Natural killer cell (primary cell): ENCODE measurements around the gene DRD2. TPM values are rescaled to one million over a fixed set of nuclear protein-coding genes. Genes with fewer than 3 reads are reported as not detected.

ENCODE experiments used
- ATAC-seq, 3 donors: fragments of 150-1000 bp in 2 of 3; fragments of 200-7000 bp in 1 of 3; cut with Tn5 transposase; 1 replicate in 1 of 3; 2 replicates in 2 of 3; pipeline ENCODE4 v1.10.0; 2021; ENCODE audit warnings: mild to moderate bottlenecking in 2 of 3, moderate library complexity in 2 of 3
- DNase-seq, 2 donors: peaks; one replicate each; pipeline versions ENCODE4 v3.0.0 to v3.0.0-alpha.2; 2013 to 2021; ENCODE audit warnings: mixed read lengths in 1 of 2
- H3K27ac ChIP-seq: one replicate; pipeline ENCODE4 v1.5.1; 2013; ENCODE audit warnings: mild to moderate bottlenecking, low read length
- H3K27me3 ChIP-seq: one replicate; pipeline ENCODE4 v1.6.1; 2013; ENCODE audit warnings: low read length; ENCODE audit not compliant: control insufficient read depth, insufficient read depth
- H3K36me3 ChIP-seq: one replicate; pipeline ENCODE4 v1.6.1; 2013; ENCODE audit warnings: low read length; ENCODE audit not compliant: control insufficient read depth, insufficient read depth
- H3K4me1 ChIP-seq: one replicate; pipeline ENCODE4 v1.6.1; 2013; ENCODE audit warnings: low read length; ENCODE audit not compliant: control insufficient read depth, insufficient read depth
- H3K4me3 ChIP-seq: one replicate; pipeline ENCODE4 v1.5.1; 2013; ENCODE audit warnings: low read length
- H3K9me3 ChIP-seq: one replicate; pipeline ENCODE4 v1.6.1; 2013; ENCODE audit warnings: low read length; ENCODE audit not compliant: control insufficient read depth, insufficient read depth
- H3K27ac Mint-ChIP-seq, 2 donors: one replicate each; pipeline ENCODE4 v1.8.0; 2022; ENCODE audit warnings: mild to moderate bottlenecking in 2 of 2, mixed read lengths in 2 of 2, moderate library complexity in 1 of 2
- H3K27me3 Mint-ChIP-seq, 2 donors: one replicate each; pipeline ENCODE4 v1.8.0; 2022; ENCODE audit warnings: low read depth in 2 of 2, mixed read lengths in 2 of 2
- H3K36me3 Mint-ChIP-seq: one replicate; pipeline ENCODE4 v1.8.0; 2022; ENCODE audit warnings: mixed read lengths
- H3K4me1 Mint-ChIP-seq, 2 donors: one replicate each; pipeline ENCODE4 v1.8.0; 2022; ENCODE audit warnings: mixed read lengths in 2 of 2
- H3K4me3 Mint-ChIP-seq: one replicate; pipeline ENCODE4 v1.8.0; 2022; ENCODE audit warnings: mild to moderate bottlenecking, moderate library complexity, mixed read lengths
- H3K9me3 Mint-ChIP-seq, 2 donors: one replicate each; pipeline ENCODE4 v1.8.0; 2022; ENCODE audit warnings: mixed read lengths in 2 of 2
- WGBS: methylation state at CpG from one replicate; pipeline ENCODE4 v1.1.7; 2013; ENCODE audit warnings: missing lambda C conversion rate; ENCODE audit not compliant: insufficient coverage; 5-methylcytosine and 5-hydroxymethylcytosine counted together
- intact Hi-C: fragments of 100-400 bp; cut with micrococcal nuclease; formaldehyde crosslinking; loops from one replicate; pipeline ENCODE4 v1.14.2; 2022
- total RNA-seq, 4 donors: library from RNA; stranded (reverse); fragments of 120-200 nt in 1 of 4; gene quantifications; one replicate each; pipeline versions ENCODE4 v1.2.3 to v1.2.4, GENCODE V29; 2013 to 2022
- TF ChIP-seq, protein P1 (sequence below): fragments of 200-600 bp; IDR thresholded peaks from one replicate; pipeline ENCODE4 v1.8.0; 2022; ENCODE audit warnings: antibody characterized with exemption

The DRD2 gene
- total RNA-seq, 3 donors from 2014 or later (not counting 1 experiment from before 2014, with no cell fraction given), result not detected

DNA sequence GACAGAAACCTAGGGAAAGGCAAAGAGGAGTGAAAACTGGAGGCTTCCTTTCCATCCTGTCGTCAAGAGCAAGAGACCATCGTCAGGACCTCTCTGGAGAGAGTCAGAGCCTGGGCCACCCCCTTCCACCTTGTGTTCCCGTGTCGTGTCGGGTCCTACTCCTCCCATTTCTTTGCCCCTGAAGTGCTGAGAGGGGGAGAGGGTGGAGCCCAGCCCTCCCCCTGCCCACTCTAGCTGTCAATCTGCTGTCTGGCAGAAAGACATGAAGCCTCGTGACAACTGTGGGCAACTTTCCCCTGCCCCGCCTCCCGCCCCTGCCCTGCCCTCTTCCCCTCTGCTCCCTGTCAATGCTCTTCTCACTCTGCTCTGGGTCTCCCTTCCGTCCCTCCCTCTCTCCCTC, 67.0 kb downstream of the DRD2 start:
- H3K36me3 ChIP-seq, result no peaks in the 10 kb centered on the region
- Mint-ChIP-seq H3K4me3 (no peak overlapping the region), H3K27ac (no peak overlapping the region), H3K36me3 (no peaks in the 10 kb centered on the region), H3K27me3 (peaks cover 0 to 9% of the 10 kb centered on the region in 2 donors), H3K4me1 (no peaks in the 10 kb centered on the region), H3K9me3 (no peaks in the 10 kb centered on the region)
- ATAC-seq (no peak), DNase-seq (no peak)
- 83% methylated on average over 9 of the region's 9 CpGs for WGBS
- H3K27me3 ChIP-seq, result no peaks in the 10 kb centered on the region
- H3K4me3 ChIP-seq, result no peak overlapping the region
- no peak overlapping the region for H3K27ac ChIP-seq
- TF ChIP-seq, protein P1, sequence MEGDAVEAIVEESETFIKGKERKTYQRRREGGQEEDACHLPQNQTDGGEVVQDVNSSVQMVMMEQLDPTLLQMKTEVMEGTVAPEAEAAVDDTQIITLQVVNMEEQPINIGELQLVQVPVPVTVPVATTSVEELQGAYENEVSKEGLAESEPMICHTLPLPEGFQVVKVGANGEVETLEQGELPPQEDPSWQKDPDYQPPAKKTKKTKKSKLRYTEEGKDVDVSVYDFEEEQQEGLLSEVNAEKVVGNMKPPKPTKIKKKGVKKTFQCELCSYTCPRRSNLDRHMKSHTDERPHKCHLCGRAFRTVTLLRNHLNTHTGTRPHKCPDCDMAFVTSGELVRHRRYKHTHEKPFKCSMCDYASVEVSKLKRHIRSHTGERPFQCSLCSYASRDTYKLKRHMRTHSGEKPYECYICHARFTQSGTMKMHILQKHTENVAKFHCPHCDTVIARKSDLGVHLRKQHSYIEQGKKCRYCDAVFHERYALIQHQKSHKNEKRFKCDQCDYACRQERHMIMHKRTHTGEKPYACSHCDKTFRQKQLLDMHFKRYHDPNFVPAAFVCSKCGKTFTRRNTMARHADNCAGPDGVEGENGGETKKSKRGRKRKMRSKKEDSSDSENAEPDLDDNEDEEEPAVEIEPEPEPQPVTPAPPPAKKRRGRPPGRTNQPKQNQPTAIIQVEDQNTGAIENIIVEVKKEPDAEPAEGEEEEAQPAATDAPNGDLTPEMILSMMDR, result no peak
- no peaks in the 10 kb centered on the region for H3K4me1 ChIP-seq
- H3K9me3 ChIP-seq, result no peaks in the 10 kb centered on the region
- intact Hi-C loops, result no loop called here

DNA sequence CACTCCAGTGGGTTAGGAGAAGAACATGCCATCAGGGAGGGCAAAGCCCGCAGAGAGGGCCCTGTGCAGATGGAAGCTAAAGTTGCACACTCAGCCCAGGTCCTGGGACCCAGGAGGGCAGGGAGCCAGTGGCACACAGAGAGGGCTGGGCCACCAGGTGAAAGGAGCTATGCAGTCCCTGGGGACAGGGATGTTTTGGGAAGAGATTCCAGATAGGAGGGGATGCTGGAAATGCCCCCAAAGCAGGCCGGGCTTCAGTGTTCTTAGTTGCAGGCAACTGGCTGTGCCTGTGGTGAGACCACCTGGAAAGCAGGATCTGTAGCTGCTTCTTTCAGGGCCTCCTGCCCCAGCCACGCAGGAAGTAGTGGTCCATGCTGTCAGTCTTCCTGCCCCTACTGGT, 68.0 kb downstream of the DRD2 start:
- Mint-ChIP-seq H3K4me1 (no peaks in the 10 kb centered on the region), H3K36me3 (no peaks in the 10 kb centered on the region), H3K27me3 (peaks cover 0 to 9% of the 10 kb centered on the region in 2 donors), H3K9me3 (no peaks in the 10 kb centered on the region), H3K4me3 (no peak overlapping the region), H3K27ac (no peak overlapping the region)
- ATAC-seq (no peak), DNase-seq (no peak)
- Histone ChIP-seq H3K27ac (no peak overlapping the region), H3K4me3 (no peak overlapping the region), H3K9me3 (no peaks in the 10 kb centered on the region), H3K27me3 (no peaks in the 10 kb centered on the region), H3K36me3 (no peaks in the 10 kb centered on the region), H3K4me1 (no peaks in the 10 kb centered on the region)
- TF ChIP-seq, protein P1, result no peak
- 55% methylated on average over 3 of the region's 3 CpGs for WGBS
- intact Hi-C loops, result no loop called here

DNA sequence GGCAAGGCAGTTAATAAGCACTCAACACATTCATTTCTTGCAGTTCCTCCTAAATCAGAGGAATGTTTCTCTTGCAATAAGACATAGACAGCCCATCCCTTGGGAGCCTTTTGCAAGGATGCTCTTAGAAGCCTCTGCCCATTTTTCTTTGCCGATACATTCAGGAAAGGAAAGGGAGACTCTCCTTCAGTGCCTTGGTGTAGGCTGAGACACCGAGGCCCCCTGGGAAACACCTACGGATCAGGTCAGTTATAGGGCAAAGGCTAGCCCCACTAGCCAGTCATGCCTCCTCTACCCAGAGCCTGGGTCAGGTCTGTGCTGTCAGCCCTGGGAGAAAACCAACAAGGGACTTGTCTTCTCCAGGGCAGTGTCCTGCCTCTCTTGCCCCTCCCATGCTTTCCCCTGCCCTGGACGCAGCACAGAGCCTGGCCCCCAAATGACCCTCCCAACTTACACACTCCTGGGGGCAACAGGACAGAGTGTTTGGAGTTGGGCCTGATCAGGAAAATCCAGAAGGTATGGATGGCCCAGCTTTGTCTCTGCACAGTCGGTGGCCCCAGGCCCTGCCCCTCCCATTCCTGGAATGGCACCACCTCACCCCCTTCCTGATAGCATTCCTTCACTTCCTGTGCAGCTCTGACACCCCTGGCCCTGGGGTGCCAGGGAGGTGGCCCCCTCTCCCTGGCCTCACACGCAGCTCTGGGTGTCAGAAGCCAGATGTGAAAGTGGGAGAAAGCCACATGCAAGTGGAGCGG, 69.3 kb downstream of the DRD2 start:
- no peaks in the 10 kb centered on the region for H3K9me3 Mint-ChIP-seq
- no peak for ATAC-seq

More for the DNA sequence above, 69.3 kb downstream of the DRD2 start:
- no peaks in the 10 kb centered on the region for H3K4me1 Mint-ChIP-seq
- TF ChIP-seq, protein P1, result no peak
- no peak for DNase-seq
- H3K4me3 ChIP-seq, result no peak overlapping the region
- H3K27me3 Mint-ChIP-seq, result peaks cover 0 to 9% of the 10 kb centered on the region in 2 donors
- intact Hi-C loops, result no loop called here
- no peaks in the 10 kb centered on the region for H3K36me3 ChIP-seq
- WGBS, result 70% methylated on average over 7 of the region's 7 CpGs
- H3K4me1 ChIP-seq, result no peaks in the 10 kb centered on the region
- H3K27ac ChIP-seq, result no peak overlapping the region
- no peaks in the 10 kb centered on the region for H3K36me3 Mint-ChIP-seq
- no peaks in the 10 kb centered on the region for H3K9me3 ChIP-seq
- no peaks in the 10 kb centered on the region for H3K27me3 ChIP-seq
- no peak overlapping the region for H3K4me3 Mint-ChIP-seq
- H3K27ac Mint-ChIP-seq, result no peak overlapping the region
